ENCODE results near the gene HHAT. TPM values are rescaled to one million over a fixed set of nuclear protein-coding genes. Genes with fewer than 3 reads are reported as not detected.

The HHAT gene
- total and polyA plus RNA-seq, 2 of the 4 experiments (the other 2 are of a cell fraction) = 1.7 to 2.5 TPM

DNA sequence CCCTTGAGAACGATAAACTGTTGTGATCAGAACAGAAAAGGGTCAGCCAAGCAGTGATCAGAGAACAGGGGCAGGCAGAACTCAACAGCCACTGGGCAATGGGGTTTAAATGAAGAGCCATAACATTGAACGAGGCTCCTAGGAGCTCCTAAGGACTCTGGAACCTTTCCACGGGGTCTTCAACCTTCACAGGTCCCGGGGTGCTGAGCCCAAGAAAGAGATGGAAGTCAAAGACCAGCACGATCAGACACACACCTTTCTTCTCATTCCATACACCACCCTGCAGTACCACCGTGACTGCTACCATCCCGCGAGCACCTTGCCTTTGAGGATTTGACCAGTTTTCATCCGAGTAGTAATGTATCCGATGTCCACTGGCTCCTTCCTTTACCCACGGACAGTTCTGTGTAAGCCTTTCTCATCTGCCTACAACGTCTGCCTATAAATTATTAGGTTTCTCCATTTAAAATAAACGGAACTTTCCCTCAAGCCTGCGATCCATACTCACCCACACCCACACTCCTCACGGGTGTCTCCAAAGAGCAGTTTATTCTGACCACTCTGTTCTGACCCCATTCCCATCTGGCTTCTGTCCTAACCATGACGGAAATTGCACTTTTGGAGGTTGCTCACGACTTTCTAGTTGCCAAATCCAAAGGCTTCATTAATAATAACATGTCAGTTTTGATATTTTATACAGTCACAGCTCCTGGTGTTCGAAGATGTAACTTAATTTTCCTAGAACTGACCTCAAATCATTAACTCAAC is 16.8 kb upstream of the HHAT start:
- H4K8ac ChIP-seq (ENCODE audit: low read depth in 2 of 2, low read length in 2 of 2) = no peak overlapping the region
- intact Hi-C loops (cut with micrococcal nuclease) = loop anchor here (1.0 to 5.0 kb wide), 3 partner anchors 89 to 450 kb away; no protein-coding TSS in a partner anchor
- H3K23ac ChIP-seq (ENCODE audit: low read depth, low read length) = no peak overlapping the region
- H2BK15ac ChIP-seq (ENCODE audit: low read depth, low read length) = no peak overlapping the region
- no peak overlapping the region for H2BK5ac ChIP-seq (ENCODE audit: low read depth, low read length, poor library complexity, severe bottlenecking)
- no peak overlapping the region for H2BK20ac ChIP-seq (ENCODE audit: low read depth, low read length)
- H3K4me2 ChIP-seq (ENCODE audit: low read depth, low read length) = no peak overlapping the region; the same call in 1 of the 2 replicates
- H2AK9ac ChIP-seq (replicated peaks; ENCODE audit: low read depth, low read length, poor library complexity) = no peak overlapping the region
- no peaks in the 10 kb centered on the region for H3K36me3 ChIP-seq (ENCODE audit: control insufficient read depth, insufficient read depth, low read length)
- no TSS peak for BruUV-seq (replicated peaks)
- H3K79me1 ChIP-seq (ENCODE audit: low read depth in 1 of 2, low read length in 2 of 2) = no peaks in the 10 kb centered on the region
- H2AFZ ChIP-seq (replicated peaks; ENCODE audit: low read length, poor library complexity) = no peak overlapping the region
- no peak overlapping the region for H3K9ac ChIP-seq (ENCODE audit: low read depth, low read length)
- no peak overlapping the region for H2BK120ac ChIP-seq (ENCODE audit: low read depth, low read length)
- 35% methylated on average over 6 of the region's 18 CpGs; no CpG with 5 or more reads in 1 of the 2 experiments for WGBS, 2 experiments (ENCODE audit: extremely low coverage in 2 of 2, insufficient read length in 1 of 2)
- DNase-seq = no peak
- POLR2A ChIA-PET (ENCODE audit: unreplicated experiment) = no interaction called here
- 0 out of 2 replicates have a peak, but pooled peaks cover 2% of the 10 kb centered on the region for H3K4me1 ChIP-seq (ENCODE audit: control insufficient read depth, insufficient read depth, low read length)
- peaks cover 36% of the 10 kb centered on the region for H3K27me3 ChIP-seq (ENCODE audit: control insufficient read depth, insufficient read depth, low read length)
- no peak overlapping the region for H3K4me3 ChIP-seq (ENCODE audit: insufficient read depth, low read depth, low read length)
- H3K9me3 ChIP-seq (ENCODE audit: control insufficient read depth, insufficient read depth, low read length) = no peaks in the 10 kb centered on the region
- in situ Hi-C loops (cut with MboI; ENCODE audit: low sequenced_read_pairs) = loop anchor here (5.0 to 25.0 kb wide), 2 partner anchors 175 to 450 kb away; no protein-coding TSS in a partner anchor
- no peak overlapping the region for H4K5ac ChIP-seq (ENCODE audit: low read depth, low read length)
- no peak overlapping the region for H3K27ac ChIP-seq (ENCODE audit: insufficient read depth, low read length)
- no peak overlapping the region for H3K4ac ChIP-seq (ENCODE audit: low read depth, low read length)
- ATAC-seq (ENCODE audit: low read depth) = no peak
- H3K14ac ChIP-seq (replicated peaks; ENCODE audit: low read depth, low read length) = no peak overlapping the region
- H4K91ac ChIP-seq (ENCODE audit: insufficient read depth, low read depth, low read length) = no peak overlapping the region
- CTCF ChIA-PET = interaction anchor here (0.6 to 1.7 kb wide), 2 partner anchors 168 to 179 kb away, joined by 3 to 7 read pairs; no protein-coding TSS in a partner anchor
- no peak overlapping the region for H2AK5ac ChIP-seq (ENCODE audit: low read depth, low read length)
- no peaks in the 10 kb centered on the region for H3K9me1 ChIP-seq (ENCODE audit: insufficient read depth, low read length)
- dilution Hi-C loops (cut with HindIII; ENCODE audit: low sequenced_read_pairs, unreplicated experiment) = no loop called here
- no peak overlapping the region for H3K18ac ChIP-seq (ENCODE audit: low read depth, low read length)
- TF ChIP-seq CHD1 (IDR thresholded peaks at IDR 0.05; ENCODE audit: low read depth, low read length) (no peak), RCOR1 (IDR thresholded peaks at IDR 0.05; ENCODE audit: insufficient replicate concordance, low read length) (no peak), FOS (IDR thresholded peaks at IDR 0.05; ENCODE audit: low read depth, low read length) (no peak), CTCF (conservative IDR thresholded peaks at IDR 0.05; ENCODE audit: low read depth, low read length) (no peak), RAD21 (IDR thresholded peaks at IDR 0.05; ENCODE audit: low read length) (no peak)
- TF ChIP-seq, protein P1, sequence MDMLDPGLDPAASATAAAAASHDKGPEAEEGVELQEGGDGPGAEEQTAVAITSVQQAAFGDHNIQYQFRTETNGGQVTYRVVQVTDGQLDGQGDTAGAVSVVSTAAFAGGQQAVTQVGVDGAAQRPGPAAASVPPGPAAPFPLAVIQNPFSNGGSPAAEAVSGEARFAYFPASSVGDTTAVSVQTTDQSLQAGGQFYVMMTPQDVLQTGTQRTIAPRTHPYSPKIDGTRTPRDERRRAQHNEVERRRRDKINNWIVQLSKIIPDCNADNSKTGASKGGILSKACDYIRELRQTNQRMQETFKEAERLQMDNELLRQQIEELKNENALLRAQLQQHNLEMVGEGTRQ (IDR thresholded peaks at IDR 0.05; ENCODE audit: low read depth, low read length) = no peak
- H4K20me1 ChIP-seq (ENCODE audit: insufficient read depth, low read length) = no peaks in the 10 kb centered on the region
- H3K56ac ChIP-seq (ENCODE audit: extremely low read depth, insufficient read depth, low read length) = no peak overlapping the region
